Stimulated activated CD4-positive, alpha-beta T cell treated with anti-CD3 and anti-CD28 coated beads, Interleukin-4, amount 100 ng/mL, for 24 hours (primary cell): Measurements from ENCODE around the gene ABCB7.
"Not testable (repeated sequence)": the region's sequence is repeated elsewhere in the genome, so short reads cannot be mapped to it uniquely, and the experiment has no call there.

ENCODE experiments used
- DNase-seq: peaks from one replicate; pipeline ENCODE4 v3.0.0-alpha.2; 2020

The ABCB7 gene

GRCh38 chrX:75086731-75087195, 69.3 kb downstream of the ABCB7 start:
- no peak for DNase-seq

- no peak for DNase-seq
These were observed 71.3 kb downstream of the ABCB7 start for GRCh38 chrX:75084757-75085156.

- no peak for DNase-seq
These were observed 79.7 kb downstream of the ABCB7 start for GRCh38 chrX:75076429-75076828.

GRCh38 chrX:75074475-75074874, 81.6 kb downstream of the ABCB7 start:
- no peak for DNase-seq

GRCh38 chrX:75071334-75071733, 84.7 kb downstream of the ABCB7 start:
- no peak for DNase-seq

GRCh38 chrX:75067931-75068330, 88.2 kb downstream of the ABCB7 start:
- no peak for DNase-seq

- no peak for DNase-seq
These were observed 94.4 kb downstream of the ABCB7 start for GRCh38 chrX:75061701-75062100.

- no peak for DNase-seq
These were observed 105.0 kb downstream of the ABCB7 start for GRCh38 chrX:75051047-75051446.

- no peak for DNase-seq
These were observed 110.7 kb downstream of the ABCB7 start for GRCh38 chrX:75045369-75045768.

- not testable (repeated sequence) for DNase-seq
These were observed 111.9 kb downstream of the ABCB7 start for GRCh38 chrX:75044142-75044541.

- DNase-seq = peak; percentile 9
These were observed 117.2 kb downstream of the ABCB7 start for GRCh38 chrX:75038925-75039324.
